ENCODE measurements around the gene SH2D7.
A peak's percentile ranks its signal among the peaks of the same experiment; 100 is the strongest.

SH2D7 gene

GRCh38 chr15:78079298-78080087, 12.9 kb upstream of the SH2D7 start:
- DNase-seq: no peak

DNA sequence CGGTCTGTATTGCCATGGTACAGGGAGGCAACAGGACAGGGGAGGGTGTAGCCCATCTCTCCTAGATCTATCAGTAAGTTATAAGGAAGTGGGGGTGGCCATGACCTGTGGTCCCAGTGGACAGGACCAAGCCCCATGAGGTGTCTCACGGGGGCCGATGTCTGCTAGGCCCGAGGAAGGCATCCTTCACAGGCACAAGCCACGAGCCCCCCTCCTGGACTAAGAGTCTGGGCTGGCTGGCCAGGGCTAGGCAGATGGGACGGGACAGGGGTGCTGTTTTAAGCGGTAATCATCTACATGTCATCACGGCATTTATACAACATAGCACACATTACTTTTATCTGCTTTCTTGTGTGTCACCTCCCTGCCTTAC, 12.3 kb upstream of the SH2D7 start:
- DNase-seq: no peak

DNA sequence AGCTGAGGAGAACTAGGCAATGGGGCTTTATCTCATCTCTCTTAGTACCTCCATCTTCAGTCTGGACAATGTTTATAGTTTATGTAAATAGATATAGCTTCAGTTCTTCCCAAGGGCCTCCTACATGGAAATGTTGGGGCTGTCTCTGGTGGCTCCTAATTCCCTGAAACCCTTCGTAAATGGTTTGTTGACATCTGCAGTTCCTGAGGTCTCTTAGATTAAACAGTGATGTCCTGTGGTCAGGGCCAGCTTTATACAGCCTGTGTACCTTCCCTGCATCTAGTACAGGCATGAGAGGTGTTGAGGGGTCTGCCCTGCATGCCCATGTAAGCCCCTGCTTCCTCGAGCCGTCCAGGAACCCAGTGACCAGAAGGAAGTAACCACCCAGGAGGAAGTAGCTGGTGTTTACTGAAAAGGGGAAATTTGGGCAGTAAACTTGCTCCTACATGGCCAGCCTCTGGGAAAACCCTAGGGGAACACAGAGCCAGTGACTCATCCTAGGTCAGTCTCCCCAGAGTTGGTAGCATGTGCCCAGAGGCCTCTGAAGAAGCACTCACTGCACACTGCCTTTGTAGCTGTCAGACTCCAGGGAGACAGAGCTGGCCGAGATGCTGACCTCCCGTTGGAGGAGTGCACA, 10.1 kb upstream of the SH2D7 start:
- no peak for DNase-seq

- DNase-seq: no peak
These were observed 9.6 kb upstream of the SH2D7 start for GRCh38 chr15:78082743-78083110.

GRCh38 chr15:78083186-78083585, 9.2 kb upstream of the SH2D7 start:
- DNase-seq: no peak

- no peak for DNase-seq
These were observed 8.5 kb upstream of the SH2D7 start for GRCh38 chr15:78083687-78084448.

- DNase-seq: no peak
These were observed 8.0 kb upstream of the SH2D7 start for GRCh38 chr15:78084449-78084750.

DNA sequence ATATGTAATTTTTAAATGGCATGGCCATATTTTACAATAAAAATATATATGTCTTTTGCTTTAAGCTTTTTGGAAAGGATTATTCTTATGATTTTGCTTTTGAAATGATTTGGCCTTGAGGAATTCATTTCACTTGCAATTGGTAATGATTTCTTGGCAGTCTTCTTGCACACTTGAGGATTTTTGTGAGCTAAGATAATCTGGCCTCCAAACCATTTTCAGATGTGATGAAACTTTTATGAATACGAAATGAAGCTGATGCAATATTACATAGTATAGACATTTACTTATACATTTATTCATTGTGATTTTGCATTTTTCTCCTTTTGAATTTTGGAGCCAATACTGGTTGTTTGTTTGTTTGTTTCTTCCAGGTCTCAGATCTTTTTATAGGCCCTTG, 6.4 kb upstream of the SH2D7 start:
- peak; percentile 56 for DNase-seq

DNA sequence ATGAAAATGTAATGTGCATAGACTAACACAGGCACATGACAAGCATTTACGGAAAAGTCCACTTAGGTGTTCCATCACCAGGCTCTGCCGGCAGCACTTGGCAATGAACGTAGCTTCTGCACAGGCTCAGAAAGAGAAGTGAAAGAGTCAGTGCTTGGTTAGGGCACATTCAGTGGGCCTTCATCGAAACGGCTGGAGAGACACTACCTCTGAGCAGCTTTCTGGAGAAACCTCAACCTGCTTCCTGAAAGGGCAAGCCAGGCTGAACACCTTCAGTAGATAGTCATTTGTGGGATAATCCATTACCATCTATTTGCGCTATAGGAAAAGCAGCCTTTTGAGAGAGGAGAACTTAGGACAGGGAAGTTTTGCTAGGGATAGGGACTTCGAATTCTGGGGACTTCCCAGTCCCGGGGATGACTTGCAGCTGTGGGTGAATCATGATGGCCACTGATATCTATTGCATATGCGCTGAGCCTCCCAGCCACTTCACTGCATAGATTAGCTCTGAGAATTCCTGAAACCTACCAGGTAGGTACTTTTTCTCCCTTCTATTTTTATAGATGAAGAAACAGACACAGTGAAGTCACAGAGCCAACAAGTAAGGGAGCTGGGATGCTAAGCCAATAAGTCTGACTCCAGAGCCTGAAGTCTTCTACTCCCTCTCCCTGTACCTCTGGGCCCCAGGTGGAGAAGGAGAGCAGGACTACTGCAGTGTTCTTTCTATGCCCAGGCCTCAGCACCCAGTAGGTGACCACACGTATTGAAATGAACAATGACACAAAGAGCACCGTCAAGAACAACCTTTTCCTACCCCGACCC, 4.2 kb upstream of the SH2D7 start:
- DNase-seq: no peak

GRCh38 chr15:78088773-78089080, 3.6 kb upstream of the SH2D7 start:
- no peak for DNase-seq

- DNase-seq: no peak
These were observed 1.8 kb upstream of the SH2D7 start for GRCh38 chr15:78090422-78091063.

DNA sequence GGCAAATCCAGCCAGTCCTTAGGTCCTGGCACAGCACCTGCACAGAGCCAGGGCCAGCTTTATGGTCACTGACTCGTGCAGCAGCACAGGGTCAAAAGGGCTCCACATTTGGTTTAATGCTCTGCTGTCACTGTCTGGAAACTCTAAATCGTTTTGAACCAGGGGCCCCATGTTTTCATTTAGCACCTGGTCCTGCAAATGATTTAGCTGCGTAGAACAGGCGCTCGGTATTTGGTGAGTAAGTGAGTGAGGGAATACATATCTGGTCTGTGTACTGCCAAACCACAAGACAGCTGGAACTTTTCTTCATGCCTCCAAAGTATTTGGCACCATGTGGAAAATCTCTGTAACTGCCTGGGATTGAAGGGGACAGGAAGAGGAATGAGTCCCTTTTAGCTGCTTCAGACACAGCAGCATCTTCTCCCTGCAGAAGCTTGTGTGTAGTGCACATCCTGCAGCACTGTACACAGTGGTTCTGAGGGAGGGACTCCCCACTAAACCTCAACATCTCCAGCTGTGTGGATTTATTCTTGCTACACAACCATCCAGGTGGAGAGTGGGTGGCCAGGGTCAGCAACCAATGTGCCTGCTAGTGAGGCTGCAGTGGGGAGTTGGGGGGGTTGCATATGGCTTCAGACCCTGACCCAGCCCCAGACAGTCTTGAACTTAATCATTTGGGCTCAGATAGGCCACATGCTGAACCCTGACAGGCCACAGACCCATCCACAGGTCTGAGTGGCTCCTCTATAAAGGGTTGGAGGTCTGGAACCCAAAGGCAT, 1.1 kb downstream of the SH2D7 start:
- peak; percentile 69 for DNase-seq

- no peak for DNase-seq
These were observed 5.3 kb downstream of the SH2D7 start for GRCh38 chr15:78097667-78098066.

DNA sequence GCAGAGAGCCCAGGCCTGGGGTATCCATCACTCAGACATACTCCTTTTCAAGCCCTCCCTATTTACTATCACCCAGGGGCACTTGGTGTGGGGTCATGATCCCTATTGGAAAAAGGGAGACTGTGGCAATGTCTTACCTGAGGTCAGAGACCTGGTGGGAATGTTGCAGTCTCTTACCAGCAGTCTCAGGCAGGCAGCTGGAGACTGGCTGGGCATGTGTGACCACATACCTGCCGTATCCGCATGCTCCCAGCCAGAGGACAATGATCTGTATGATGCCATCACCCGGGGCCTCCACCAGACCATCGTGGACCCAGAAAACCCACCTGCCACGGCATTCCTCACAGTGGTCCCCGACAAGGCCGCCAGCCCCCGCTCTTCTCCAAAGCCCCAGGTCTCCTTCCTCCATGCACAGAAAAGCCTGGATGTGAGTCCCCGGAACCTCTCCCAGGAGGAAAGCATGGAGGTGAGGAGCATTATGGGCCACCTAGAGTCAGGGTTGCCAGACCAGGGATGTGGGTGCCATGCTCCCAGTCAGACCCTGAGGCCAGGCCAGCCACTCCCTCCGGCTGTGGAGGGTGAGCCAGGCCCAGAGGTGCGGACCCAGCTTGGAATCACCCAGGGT, 5.9 kb downstream of the SH2D7 start:
- no peak for DNase-seq

- no peak for DNase-seq
These were observed 8.5 kb downstream of the SH2D7 start for GRCh38 chr15:78100886-78101285.

DNA sequence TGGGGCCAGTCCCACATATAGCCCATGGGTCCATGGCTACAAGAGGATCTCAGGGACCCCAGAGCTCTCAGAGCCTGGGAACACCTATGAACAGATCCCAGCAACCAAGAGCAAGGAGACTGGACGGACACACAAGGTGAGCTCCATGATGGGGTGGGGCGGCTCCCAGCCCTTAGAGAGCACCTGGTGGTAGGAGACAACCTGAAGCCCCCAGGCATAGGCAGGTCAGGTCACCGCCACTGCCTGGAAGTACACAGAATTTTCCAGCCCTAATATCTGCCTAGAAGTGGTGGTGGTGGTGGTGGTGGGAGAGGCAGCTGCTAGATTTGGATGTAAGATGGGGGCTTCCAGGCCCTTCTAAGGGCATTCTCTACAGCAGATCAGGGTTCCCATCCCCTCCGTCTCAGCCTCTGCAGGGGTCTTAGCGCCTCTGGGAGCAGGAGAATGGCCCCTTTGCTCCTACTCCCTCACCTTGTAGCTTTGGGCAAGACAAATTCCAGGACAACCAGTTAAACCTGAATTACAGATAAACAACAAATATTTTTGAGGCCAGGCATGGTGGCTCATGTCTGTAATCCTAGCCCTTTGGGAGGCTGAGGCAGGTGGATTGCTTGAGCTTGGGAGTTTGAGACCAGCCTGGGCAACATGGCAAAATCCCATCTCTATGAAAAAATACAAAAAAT, 9.2 kb downstream of the SH2D7 start:
- DNase-seq: no peak

- no peak for DNase-seq
These were observed 9.8 kb downstream of the SH2D7 start for GRCh38 chr15:78102211-78102610.

- no peak for DNase-seq
These were observed 10.4 kb downstream of the SH2D7 start for GRCh38 chr15:78102741-78103140.

DNA sequence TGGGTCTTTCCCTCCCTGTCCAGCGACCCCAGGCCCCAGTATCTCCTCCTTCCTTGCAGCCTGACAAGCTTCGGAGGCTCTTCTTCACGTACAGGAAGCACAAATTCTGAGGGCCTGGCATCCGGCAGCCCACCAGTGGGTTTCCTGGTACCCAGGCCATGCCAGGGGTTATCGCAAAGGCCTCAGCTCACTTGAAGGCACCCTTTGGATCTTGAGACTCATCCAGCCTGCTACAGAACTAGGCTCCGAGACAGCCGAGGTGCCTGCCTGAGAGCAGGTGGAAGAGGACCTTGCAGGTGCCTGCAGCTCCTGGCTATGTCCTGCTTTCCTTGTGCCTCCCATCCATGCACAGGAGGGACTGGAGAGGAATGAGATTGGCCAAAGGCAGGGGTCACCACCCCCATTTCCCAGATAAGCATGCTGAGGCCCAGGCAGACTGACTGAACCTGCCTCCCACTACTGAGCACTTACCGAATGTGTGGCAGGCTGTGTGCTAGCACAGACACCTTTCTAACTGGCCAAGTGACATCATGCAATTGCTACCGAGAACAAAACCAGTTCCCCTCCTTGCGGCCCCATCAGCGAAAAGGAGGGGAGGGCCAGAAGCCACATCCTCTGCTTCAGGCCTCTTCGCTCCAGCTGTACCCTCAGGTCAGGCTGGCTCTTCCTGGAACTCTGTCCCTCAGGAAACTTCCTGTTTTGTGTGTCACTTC, 11.2 kb downstream of the SH2D7 start:
- DNase-seq: no peak

DNA sequence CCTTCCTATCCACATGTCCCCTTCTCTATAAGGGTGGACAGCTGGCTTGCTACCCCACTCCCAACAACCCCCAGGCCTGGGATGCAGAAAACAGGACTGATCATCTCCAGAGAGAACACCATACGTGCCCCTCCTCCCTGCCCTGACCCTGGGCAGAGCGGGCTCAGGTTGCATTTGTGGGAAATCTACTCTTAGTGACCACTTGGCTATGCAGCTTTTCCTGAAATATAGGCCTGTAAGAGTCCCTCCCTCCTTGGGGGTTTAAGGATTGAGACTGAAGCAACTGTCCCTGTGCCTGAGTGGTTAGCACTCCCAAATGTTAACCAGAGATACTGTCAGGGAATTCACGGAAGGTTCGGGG, 11.7 kb downstream of the SH2D7 start:
- no peak for DNase-seq
